ENCODE data around the gene WNT11. TPM values are rescaled to one million over a fixed set of nuclear protein-coding genes. Genes with fewer than 3 reads are reported as not detected.

WNT11 gene
- 1 to 10 TPM in 1 of 3 donors, under 1 TPM in 2; 0.47 to 1.3 (median 0.80) TPM for total RNA-seq
- 0.59 TPM for total RNA-seq (2013)

DNA sequence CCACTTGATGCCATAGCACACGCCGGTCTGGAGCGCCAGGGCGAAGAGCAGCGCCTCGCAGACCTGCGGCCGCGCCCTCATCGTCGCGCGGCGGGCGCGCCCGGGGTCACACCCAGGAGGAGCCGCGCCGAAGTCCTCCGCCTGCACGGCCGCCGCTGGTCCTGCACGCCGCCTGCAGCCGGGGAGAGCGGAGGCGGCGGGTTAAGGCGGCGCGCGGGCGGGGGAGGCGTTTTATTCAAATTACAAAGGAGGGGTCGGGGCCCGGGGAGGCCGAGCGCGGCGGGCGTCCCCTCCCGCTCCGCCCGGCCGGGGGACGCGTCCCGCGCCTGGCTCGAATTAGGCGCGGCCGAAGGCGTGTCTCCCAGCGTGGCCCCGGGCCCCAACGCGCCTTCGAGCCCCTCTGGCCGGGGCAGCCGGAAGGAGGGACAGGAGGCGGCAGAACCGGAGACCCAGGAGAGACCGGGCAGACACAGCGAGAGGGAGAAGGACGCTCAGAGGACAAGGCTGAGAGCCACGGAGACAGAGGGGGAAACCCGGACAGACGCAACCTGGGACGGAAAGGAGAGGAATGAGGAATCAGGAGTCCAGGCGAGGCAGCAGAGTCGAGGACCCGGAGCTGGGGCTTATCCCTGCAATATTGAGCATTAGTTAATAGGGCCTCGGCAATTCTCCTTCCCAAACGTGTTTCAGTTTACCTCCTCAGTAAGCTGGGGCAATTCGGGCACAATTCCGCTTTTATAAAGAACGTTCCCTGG is at the start of gene WNT11:
TSS of gene WNT11 (minus strand) at position 176 of the 755 bp plus-strand sequence. CDS start at position 81, 95 bp downstream.
- DNase-seq (peak; percentile 25 to 54), ATAC-seq (peak; percentile 20 to 45 (median 30))
- Mint-ChIP-seq H3K27me3 (ENCODE audit: low read depth in 2 of 2) (peaks cover 18 to 42% of the 10 kb centered on the region in 2 donors), H3K9me3 (no peaks in the 10 kb centered on the region), H3K4me1 (peaks cover 8 to 40% of the 10 kb centered on the region in 2 donors), H3K27ac (peak within 1 kb of the TSS in 1 of 2 donors; percentile 38), H3K4me3 (peak within 1 kb of the TSS; percentile 93), H3K36me3 (no peaks in the 10 kb centered on the region)
- intact Hi-C loops (cut with micrococcal nuclease), result loop anchor here (1.0 to 5.0 kb wide), 6 partner anchors 28 to 476 kb away; no protein-coding TSS in a partner anchor
- Histone ChIP-seq H3K36me3 (ENCODE audit: control insufficient read depth, insufficient read depth, low read length) (no peaks in the 10 kb centered on the region), H3K27me3 (ENCODE audit: control insufficient read depth, insufficient read depth, low read length) (peaks cover 52% of the 10 kb centered on the region), H3K4me1 (ENCODE audit: control insufficient read depth, insufficient read depth, low read length) (peaks cover 49% of the 10 kb centered on the region), H3K4me3 (ENCODE audit: low read length) (peak within 1 kb of the TSS; percentile 52), H3K9me3 (ENCODE audit: control insufficient read depth, insufficient read depth, low read length) (no peaks in the 10 kb centered on the region), H3K27ac (ENCODE audit: low read length) (no peak within 1 kb of the TSS)
- WGBS (ENCODE audit: insufficient coverage), result under 1% methylated on average over 80 of the region's 80 CpGs
- TF ChIP-seq, protein P1, sequence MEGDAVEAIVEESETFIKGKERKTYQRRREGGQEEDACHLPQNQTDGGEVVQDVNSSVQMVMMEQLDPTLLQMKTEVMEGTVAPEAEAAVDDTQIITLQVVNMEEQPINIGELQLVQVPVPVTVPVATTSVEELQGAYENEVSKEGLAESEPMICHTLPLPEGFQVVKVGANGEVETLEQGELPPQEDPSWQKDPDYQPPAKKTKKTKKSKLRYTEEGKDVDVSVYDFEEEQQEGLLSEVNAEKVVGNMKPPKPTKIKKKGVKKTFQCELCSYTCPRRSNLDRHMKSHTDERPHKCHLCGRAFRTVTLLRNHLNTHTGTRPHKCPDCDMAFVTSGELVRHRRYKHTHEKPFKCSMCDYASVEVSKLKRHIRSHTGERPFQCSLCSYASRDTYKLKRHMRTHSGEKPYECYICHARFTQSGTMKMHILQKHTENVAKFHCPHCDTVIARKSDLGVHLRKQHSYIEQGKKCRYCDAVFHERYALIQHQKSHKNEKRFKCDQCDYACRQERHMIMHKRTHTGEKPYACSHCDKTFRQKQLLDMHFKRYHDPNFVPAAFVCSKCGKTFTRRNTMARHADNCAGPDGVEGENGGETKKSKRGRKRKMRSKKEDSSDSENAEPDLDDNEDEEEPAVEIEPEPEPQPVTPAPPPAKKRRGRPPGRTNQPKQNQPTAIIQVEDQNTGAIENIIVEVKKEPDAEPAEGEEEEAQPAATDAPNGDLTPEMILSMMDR (IDR thresholded peaks at IDR 0.05), result no peak

DNA sequence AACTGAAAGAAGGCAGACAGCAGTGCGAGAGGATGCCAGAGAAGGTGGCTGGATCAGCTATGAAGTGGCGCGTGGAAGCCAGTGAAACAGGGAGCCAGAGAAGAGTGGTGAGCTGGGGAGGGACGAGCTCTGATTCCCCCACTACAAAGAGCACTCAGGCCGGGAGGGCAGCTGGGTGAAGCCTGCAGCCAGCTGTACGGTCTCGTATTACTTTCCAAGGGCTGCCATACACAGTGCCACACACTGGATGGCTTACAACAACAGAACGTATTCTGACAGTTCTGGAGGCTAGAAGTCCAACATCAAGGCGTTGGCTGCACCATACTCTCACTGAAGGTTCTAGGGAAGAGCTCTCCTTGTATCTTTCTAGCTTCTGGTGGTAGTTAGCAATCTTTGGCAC is 47.1 kb upstream of the WNT11 start:
- intact Hi-C loops (cut with micrococcal nuclease), result no loop called here
- no peaks in the 10 kb centered on the region for H3K36me3 ChIP-seq (ENCODE audit: control insufficient read depth, insufficient read depth, low read length)
- 89% methylated on average over 9 of the region's 9 CpGs for WGBS (ENCODE audit: insufficient coverage)
- H3K4me3 Mint-ChIP-seq, result no peak overlapping the region
- no peak for DNase-seq
- H3K27me3 Mint-ChIP-seq (ENCODE audit: low read depth in 2 of 2), result peaks cover 0 to 4% of the 10 kb centered on the region in 2 donors
- no peaks in the 10 kb centered on the region for H3K4me1 Mint-ChIP-seq
- no peak overlapping the region for H3K4me3 ChIP-seq (ENCODE audit: low read length)
- no peak overlapping the region for H3K27ac ChIP-seq (ENCODE audit: low read length)
- H3K27ac Mint-ChIP-seq, result no peak overlapping the region
- H3K27me3 ChIP-seq (ENCODE audit: control insufficient read depth, insufficient read depth, low read length), result no peaks in the 10 kb centered on the region
- H3K9me3 Mint-ChIP-seq, result no peaks in the 10 kb centered on the region
- ATAC-seq, result no peak
- H3K36me3 Mint-ChIP-seq, result no peaks in the 10 kb centered on the region
- peaks cover 9% of the 10 kb centered on the region for H3K9me3 ChIP-seq (ENCODE audit: control insufficient read depth, insufficient read depth, low read length)
- no peaks in the 10 kb centered on the region for H3K4me1 ChIP-seq (ENCODE audit: control insufficient read depth, insufficient read depth, low read length)
- TF ChIP-seq, protein P1 (IDR thresholded peaks at IDR 0.05), result no peak

DNA sequence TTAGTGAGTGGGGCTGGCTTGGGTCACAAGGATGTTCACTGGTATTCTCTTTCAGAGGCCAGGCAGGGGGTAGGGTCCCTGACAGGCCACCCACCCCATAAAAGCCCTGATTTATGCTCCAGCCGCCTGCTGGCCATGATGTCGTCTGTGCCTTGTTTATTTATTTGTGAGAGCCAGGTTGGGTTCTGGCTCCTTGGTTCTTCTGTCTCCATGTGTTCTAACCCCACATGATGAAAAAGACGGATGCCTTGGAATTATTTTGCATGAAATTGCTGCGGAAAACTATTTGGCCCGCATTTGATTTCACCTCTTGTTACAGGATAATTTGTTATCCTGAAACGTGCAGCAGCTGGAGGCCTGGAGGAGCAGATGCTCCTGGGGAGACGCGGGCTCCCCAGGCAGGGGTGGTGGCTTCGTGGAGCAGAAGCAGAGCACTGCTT is 46.3 kb upstream of the WNT11 start:
- Mint-ChIP-seq H3K4me1 (no peaks in the 10 kb centered on the region), H3K36me3 (no peaks in the 10 kb centered on the region), H3K27me3 (ENCODE audit: low read depth in 2 of 2) (peaks cover 0 to 4% of the 10 kb centered on the region in 2 donors), H3K9me3 (no peaks in the 10 kb centered on the region), H3K4me3 (no peak overlapping the region), H3K27ac (no peak overlapping the region)
- Histone ChIP-seq H3K4me3 (ENCODE audit: low read length) (no peak overlapping the region), H3K27ac (ENCODE audit: low read length) (no peak overlapping the region), H3K36me3 (ENCODE audit: control insufficient read depth, insufficient read depth, low read length) (no peaks in the 10 kb centered on the region), H3K9me3 (ENCODE audit: control insufficient read depth, insufficient read depth, low read length) (peaks cover 9% of the 10 kb centered on the region), H3K27me3 (ENCODE audit: control insufficient read depth, insufficient read depth, low read length) (no peaks in the 10 kb centered on the region), H3K4me1 (ENCODE audit: control insufficient read depth, insufficient read depth, low read length) (no peaks in the 10 kb centered on the region)
- WGBS (ENCODE audit: insufficient coverage), result 74% methylated on average over 9 of the region's 9 CpGs
- no peak for ATAC-seq
- no peak for DNase-seq
- TF ChIP-seq, protein P1 (IDR thresholded peaks at IDR 0.05), result no peak
- intact Hi-C loops (cut with micrococcal nuclease), result no loop called here

Data from natural killer cell (primary cell).